Caki2 (cell line): Measurements from ENCODE around the gene NAPG. TPM values are rescaled to one million over a fixed set of nuclear protein-coding genes. Genes with fewer than 3 reads are reported as not detected.

Experiments
- total RNA-seq: library from RNA; depleted of rRNA; stranded (reverse); fragments of >200 nt; shearing (Covaris generic); gene quantifications from 2 replicates; pipeline ENCODE4 v1.2.3, GENCODE V29; 2014; ENCODE audit warnings: low replicate concordance; rRNA removed

Gene NAPG
- total RNA-seq, 1 experiment from 2014 or later = 34.6 TPM

Other genes with a start within 250 kb of the NAPG start
- gene APCDD1, start 71.4 kb upstream of the NAPG start, total RNA-seq = 0.29 TPM in 1 of 2 replicates, not detected in the other